ENCODE measurements around the gene PTPN18.

Gene PTPN18

GRCh38 chr2:130339885-130340745, 15.7 kb upstream of the PTPN18 start:
- no peak for ATAC-seq

GRCh38 chr2:130341562-130342019, 14.3 kb upstream of the PTPN18 start:
- ATAC-seq: no peak

- ATAC-seq: peak; percentile 76 to 78
Measured at GRCh38 chr2:130342020-130342532, 13.8 kb upstream of the PTPN18 start.

GRCh38 chr2:130342533-130343275, 13.2 kb upstream of the PTPN18 start, which contains the start of gene IMP4:
IMP4 (plus strand) TSS chr2:130342897; CDS start chr2:130342933, 36 bp downstream.
- peak; percentile 89 to 91 for ATAC-seq

GRCh38 chr2:130344578-130344977, 11.3 kb upstream of the PTPN18 start:
- ATAC-seq: no peak

- ATAC-seq: no peak
Measured at GRCh38 chr2:130345091-130345490, 10.8 kb upstream of the PTPN18 start.

GRCh38 chr2:130345611-130346010, 10.2 kb upstream of the PTPN18 start:
- ATAC-seq: no peak

- ATAC-seq: no peak
Measured at GRCh38 chr2:130346041-130346740, 9.7 kb upstream of the PTPN18 start.

GRCh38 chr2:130346741-130347066, 9.2 kb upstream of the PTPN18 start:
- ATAC-seq: no peak

GRCh38 chr2:130347220-130347925, 8.5 kb upstream of the PTPN18 start:
- no peak for ATAC-seq

GRCh38 chr2:130349174-130349573, 6.7 kb upstream of the PTPN18 start:
- no peak for ATAC-seq

GRCh38 chr2:130351711-130352110, 4.1 kb upstream of the PTPN18 start:
- no peak for ATAC-seq

GRCh38 chr2:130352237-130352636, 3.6 kb upstream of the PTPN18 start:
- ATAC-seq: no peak

GRCh38 chr2:130353291-130354138, 2.3 kb upstream of the PTPN18 start:
- ATAC-seq: no peak

GRCh38 chr2:130354139-130354428, 1.8 kb upstream of the PTPN18 start:
- ATAC-seq: no peak

GRCh38 chr2:130355172-130355577, 681 bp upstream of the PTPN18 start:
- ATAC-seq: no peak

GRCh38 chr2:130357864-130358263, 2.0 kb downstream of the PTPN18 start:
- ATAC-seq: no peak

GRCh38 chr2:130358420-130359350, 2.8 kb downstream of the PTPN18 start:
- no peak for ATAC-seq

GRCh38 chr2:130359466-130359865, 3.6 kb downstream of the PTPN18 start:
- no peak for ATAC-seq

- no peak for ATAC-seq
Measured at GRCh38 chr2:130363479-130363878, 7.6 kb downstream of the PTPN18 start.

Measured in activated CD4-positive, CD25-positive, alpha-beta regulatory T cell treated with anti-CD3 and anti-CD28 coated beads, Interleukin-2, amount 50 U/mL, for 24 hours (primary cell).